HepG2 (cell line): ENCODE data around the gene COMMD1. TPM values are rescaled to one million over a fixed set of nuclear protein-coding genes. Genes with fewer than 3 reads are reported as not detected.

Experiments used
- JUND ChIP-seq: sonication (generic); formaldehyde crosslinking; IDR thresholded peaks from 2 replicates; pipeline ENCODE4 v1.8.0; 2022; ENCODE audit warnings: mild to moderate bottlenecking, missing genetic modification reagents
- MTF2 ChIP-seq: sonication (generic); formaldehyde crosslinking; IDR thresholded peaks from 2 replicates; pipeline ENCODE4 v1.5.0; 2020; ENCODE audit warnings: missing genetic modification reagents, borderline replicate concordance
- PPARG ChIP-seq: conservative IDR thresholded peaks from 2 replicates; pipeline ENCODE4 v1.6.1; 2016; ENCODE audit warnings: missing biosample characterization, missing genetic modification reagents
- RXRB ChIP-seq: IDR thresholded peaks from 2 replicates; pipeline ENCODE4 v1.6.1; 2016; ENCODE audit warnings: borderline replicate concordance, missing genetic modification reagents, missing compliant biosample characterization
- SMC3 ChIP-seq: IDR thresholded peaks from 2 replicates; pipeline ENCODE4 v1.6.1; 2011; ENCODE audit warnings: low read length, improper control_type of control experiment
- ZNF333 ChIP-seq: sonication (generic); formaldehyde crosslinking; IDR thresholded peaks from 2 replicates; pipeline ENCODE4 v1.4.0; 2020; ENCODE audit warnings: mild to moderate bottlenecking, missing genetic modification reagents, borderline replicate concordance
- ZNF747 ChIP-seq: sonication (generic); formaldehyde crosslinking; IDR thresholded peaks from 2 replicates; pipeline ENCODE4 v1.8.1; 2023; ENCODE audit warnings: missing genetic modification reagents, mild to moderate bottlenecking, borderline replicate concordance
- polyA plus RNA-seq, 8 experiments: library from polyadenylated mRNA; depleted of rRNA in 3 of 8; stranded (reverse) in 7 of 8; unstranded in 1 of 8; fragments of >200 nt; fragmentation: Illumina TruSeq in 4 of 8; extraction: Trizol in 4 of 8; gene quantifications; 2 replicates each; pipeline versions ENCODE4 v1.2.1 to v1.2.3, GENCODE V29; 2011 to 2016; ENCODE audit warnings: low read depth in 4 of 8, missing spikeins in 1 of 8, mixed read lengths in 1 of 8; ENCODE audit not compliant: insufficient read depth in 1 of 8
- total RNA-seq, 5 experiments: library from RNA; depleted of rRNA; stranded (reverse); fragments of >200 nt; fragmentation: Illumina TruSeq; extraction: Trizol; gene quantifications; 2 replicates each; pipeline ENCODE4 v1.2.3, GENCODE V29; 2016; ENCODE audit warnings: low read depth in 1 of 5
- TF ChIP-seq, protein P1 (sequence below): IDR thresholded peaks from 2 replicates; pipeline ENCODE4 v1.4.0; 2020; ENCODE audit warnings: mild to moderate bottlenecking, missing genetic modification reagents
- TF ChIP-seq, protein P2 (sequence below): sonication (generic); formaldehyde crosslinking; IDR thresholded peaks from 2 replicates; pipeline ENCODE4 v1.5.0; 2020; ENCODE audit warnings: mild to moderate bottlenecking, missing genetic modification reagents, moderate library complexity
- TF ChIP-seq, protein P3 (sequence below): IDR thresholded peaks from 2 replicates; pipeline ENCODE4 v1.6.1; 2016; ENCODE audit warnings: low read depth, missing genetic modification reagents, missing compliant biosample characterization
- TF ChIP-seq, protein P4 (sequence below): sonication (generic); formaldehyde crosslinking; IDR thresholded peaks from 2 replicates; pipeline ENCODE4 v1.5.1; 2020; ENCODE audit warnings: mild to moderate bottlenecking, missing genetic modification reagents, moderate library complexity

COMMD1 gene
- total and polyA plus RNA-seq, 2 of the 13 experiments (the other 11 are each of a cell fraction or from before 2014, with no cell fraction given), result 25.7 to 105 TPM

DNA sequence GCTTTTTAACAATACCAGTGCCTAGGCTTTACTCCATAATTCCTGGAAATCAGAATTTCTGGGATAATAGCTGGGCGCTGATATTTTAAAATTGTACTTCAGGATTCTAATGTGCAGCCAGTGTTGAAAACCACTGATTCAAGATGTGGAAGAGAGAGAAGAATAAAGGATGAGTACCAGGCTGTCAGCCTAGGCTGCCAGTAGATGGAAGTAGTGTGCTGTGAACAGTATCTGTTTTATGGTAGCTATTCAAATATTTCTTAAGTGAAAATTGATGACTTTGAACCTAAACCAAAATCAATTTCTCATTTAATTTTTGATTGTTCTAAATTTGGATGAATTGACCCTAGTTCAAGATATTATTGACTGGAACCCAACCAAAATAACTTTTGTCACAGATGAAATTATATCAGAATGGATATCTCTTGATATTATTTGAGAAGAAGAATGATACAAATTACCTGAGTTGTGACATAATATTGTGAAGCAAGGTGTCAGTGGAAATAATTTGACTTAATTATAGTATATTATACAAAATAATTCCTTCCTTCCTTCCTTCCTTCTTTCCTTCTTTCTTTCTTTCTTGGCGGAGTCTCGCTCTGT, 88.0 kb downstream of the COMMD1 start (continued):
- TF ChIP-seq, protein P1, sequence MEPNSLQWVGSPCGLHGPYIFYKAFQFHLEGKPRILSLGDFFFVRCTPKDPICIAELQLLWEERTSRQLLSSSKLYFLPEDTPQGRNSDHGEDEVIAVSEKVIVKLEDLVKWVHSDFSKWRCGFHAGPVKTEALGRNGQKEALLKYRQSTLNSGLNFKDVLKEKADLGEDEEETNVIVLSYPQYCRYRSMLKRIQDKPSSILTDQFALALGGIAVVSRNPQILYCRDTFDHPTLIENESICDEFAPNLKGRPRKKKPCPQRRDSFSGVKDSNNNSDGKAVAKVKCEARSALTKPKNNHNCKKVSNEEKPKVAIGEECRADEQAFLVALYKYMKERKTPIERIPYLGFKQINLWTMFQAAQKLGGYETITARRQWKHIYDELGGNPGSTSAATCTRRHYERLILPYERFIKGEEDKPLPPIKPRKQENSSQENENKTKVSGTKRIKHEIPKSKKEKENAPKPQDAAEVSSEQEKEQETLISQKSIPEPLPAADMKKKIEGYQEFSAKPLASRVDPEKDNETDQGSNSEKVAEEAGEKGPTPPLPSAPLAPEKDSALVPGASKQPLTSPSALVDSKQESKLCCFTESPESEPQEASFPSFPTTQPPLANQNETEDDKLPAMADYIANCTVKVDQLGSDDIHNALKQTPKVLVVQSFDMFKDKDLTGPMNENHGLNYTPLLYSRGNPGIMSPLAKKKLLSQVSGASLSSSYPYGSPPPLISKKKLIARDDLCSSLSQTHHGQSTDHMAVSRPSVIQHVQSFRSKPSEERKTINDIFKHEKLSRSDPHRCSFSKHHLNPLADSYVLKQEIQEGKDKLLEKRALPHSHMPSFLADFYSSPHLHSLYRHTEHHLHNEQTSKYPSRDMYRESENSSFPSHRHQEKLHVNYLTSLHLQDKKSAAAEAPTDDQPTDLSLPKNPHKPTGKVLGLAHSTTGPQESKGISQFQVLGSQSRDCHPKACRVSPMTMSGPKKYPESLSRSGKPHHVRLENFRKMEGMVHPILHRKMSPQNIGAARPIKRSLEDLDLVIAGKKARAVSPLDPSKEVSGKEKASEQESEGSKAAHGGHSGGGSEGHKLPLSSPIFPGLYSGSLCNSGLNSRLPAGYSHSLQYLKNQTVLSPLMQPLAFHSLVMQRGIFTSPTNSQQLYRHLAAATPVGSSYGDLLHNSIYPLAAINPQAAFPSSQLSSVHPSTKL (CRISPR knock-in tag), result 0 out of 2 replicates have a peak, but pooled peaks have one; percentile 19
- TF ChIP-seq, protein P2, sequence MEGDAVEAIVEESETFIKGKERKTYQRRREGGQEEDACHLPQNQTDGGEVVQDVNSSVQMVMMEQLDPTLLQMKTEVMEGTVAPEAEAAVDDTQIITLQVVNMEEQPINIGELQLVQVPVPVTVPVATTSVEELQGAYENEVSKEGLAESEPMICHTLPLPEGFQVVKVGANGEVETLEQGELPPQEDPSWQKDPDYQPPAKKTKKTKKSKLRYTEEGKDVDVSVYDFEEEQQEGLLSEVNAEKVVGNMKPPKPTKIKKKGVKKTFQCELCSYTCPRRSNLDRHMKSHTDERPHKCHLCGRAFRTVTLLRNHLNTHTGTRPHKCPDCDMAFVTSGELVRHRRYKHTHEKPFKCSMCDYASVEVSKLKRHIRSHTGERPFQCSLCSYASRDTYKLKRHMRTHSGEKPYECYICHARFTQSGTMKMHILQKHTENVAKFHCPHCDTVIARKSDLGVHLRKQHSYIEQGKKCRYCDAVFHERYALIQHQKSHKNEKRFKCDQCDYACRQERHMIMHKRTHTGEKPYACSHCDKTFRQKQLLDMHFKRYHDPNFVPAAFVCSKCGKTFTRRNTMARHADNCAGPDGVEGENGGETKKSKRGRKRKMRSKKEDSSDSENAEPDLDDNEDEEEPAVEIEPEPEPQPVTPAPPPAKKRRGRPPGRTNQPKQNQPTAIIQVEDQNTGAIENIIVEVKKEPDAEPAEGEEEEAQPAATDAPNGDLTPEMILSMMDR (CRISPR knock-in tag), result peak; percentile 77
- TF ChIP-seq, protein P3, sequence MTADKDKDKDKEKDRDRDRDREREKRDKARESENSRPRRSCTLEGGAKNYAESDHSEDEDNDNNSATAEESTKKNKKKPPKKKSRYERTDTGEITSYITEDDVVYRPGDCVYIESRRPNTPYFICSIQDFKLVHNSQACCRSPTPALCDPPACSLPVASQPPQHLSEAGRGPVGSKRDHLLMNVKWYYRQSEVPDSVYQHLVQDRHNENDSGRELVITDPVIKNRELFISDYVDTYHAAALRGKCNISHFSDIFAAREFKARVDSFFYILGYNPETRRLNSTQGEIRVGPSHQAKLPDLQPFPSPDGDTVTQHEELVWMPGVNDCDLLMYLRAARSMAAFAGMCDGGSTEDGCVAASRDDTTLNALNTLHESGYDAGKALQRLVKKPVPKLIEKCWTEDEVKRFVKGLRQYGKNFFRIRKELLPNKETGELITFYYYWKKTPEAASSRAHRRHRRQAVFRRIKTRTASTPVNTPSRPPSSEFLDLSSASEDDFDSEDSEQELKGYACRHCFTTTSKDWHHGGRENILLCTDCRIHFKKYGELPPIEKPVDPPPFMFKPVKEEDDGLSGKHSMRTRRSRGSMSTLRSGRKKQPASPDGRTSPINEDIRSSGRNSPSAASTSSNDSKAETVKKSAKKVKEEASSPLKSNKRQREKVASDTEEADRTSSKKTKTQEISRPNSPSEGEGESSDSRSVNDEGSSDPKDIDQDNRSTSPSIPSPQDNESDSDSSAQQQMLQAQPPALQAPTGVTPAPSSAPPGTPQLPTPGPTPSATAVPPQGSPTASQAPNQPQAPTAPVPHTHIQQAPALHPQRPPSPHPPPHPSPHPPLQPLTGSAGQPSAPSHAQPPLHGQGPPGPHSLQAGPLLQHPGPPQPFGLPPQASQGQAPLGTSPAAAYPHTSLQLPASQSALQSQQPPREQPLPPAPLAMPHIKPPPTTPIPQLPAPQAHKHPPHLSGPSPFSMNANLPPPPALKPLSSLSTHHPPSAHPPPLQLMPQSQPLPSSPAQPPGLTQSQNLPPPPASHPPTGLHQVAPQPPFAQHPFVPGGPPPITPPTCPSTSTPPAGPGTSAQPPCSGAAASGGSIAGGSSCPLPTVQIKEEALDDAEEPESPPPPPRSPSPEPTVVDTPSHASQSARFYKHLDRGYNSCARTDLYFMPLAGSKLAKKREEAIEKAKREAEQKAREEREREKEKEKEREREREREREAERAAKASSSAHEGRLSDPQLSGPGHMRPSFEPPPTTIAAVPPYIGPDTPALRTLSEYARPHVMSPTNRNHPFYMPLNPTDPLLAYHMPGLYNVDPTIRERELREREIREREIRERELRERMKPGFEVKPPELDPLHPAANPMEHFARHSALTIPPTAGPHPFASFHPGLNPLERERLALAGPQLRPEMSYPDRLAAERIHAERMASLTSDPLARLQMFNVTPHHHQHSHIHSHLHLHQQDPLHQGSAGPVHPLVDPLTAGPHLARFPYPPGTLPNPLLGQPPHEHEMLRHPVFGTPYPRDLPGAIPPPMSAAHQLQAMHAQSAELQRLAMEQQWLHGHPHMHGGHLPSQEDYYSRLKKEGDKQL, result no peak
- TF ChIP-seq, protein P4, sequence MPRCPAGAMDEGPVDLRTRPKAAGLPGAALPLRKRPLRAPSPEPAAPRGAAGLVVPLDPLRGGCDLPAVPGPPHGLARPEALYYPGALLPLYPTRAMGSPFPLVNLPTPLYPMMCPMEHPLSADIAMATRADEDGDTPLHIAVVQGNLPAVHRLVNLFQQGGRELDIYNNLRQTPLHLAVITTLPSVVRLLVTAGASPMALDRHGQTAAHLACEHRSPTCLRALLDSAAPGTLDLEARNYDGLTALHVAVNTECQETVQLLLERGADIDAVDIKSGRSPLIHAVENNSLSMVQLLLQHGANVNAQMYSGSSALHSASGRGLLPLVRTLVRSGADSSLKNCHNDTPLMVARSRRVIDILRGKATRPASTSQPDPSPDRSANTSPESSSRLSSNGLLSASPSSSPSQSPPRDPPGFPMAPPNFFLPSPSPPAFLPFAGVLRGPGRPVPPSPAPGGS, result no peak
- TF ChIP-seq JUND (CRISPR knock-in tag) (no peak), SMC3 (peak; percentile 90), ZNF747 (CRISPR knock-in tag) (no peak), RXRB (CRISPR knock-in tag) (peak; percentile 15; the same call in 1 of the 2 replicates), ZNF333 (CRISPR knock-in tag) (no peak), PPARG (0 out of 2 replicates have a peak, but pooled peaks have one; percentile 16), MTF2 (CRISPR knock-in tag) (no peak)
